ENCODE data around the gene VEGFB. TPM values are rescaled to one million over a fixed set of nuclear protein-coding genes. Genes with fewer than 3 reads are reported as not detected.
A peak's percentile ranks its signal among the peaks of the same experiment; 100 is the strongest.

The VEGFB gene
- total RNA-seq, 2 donors from 2014 or later: 25.9 to 59.5 TPM

- DNase-seq: no peak
- intact Hi-C loops (cut with DNase I): no loop called here
- Histone ChIP-seq H3K9me3 (no peaks in the 10 kb centered on the region), H3K9ac (ENCODE audit: low read depth in 2 of 2, low read length in 2 of 2) (no peak overlapping the region), H3K4me3 (no peak overlapping the region), H3K27me3 (no peaks in the 10 kb centered on the region), H3K4me1 (peaks cover 9% of the 10 kb centered on the region), H3K27ac (no peak overlapping the region), H3K36me3 (peaks cover 31% of the 10 kb centered on the region)
- TF ChIP-seq CTCF (IDR thresholded peaks at IDR 0.05): no peak
These were observed 28.9 kb downstream of the VEGFB start for GRCh38 chr11:64263021-64263946.

DNA sequence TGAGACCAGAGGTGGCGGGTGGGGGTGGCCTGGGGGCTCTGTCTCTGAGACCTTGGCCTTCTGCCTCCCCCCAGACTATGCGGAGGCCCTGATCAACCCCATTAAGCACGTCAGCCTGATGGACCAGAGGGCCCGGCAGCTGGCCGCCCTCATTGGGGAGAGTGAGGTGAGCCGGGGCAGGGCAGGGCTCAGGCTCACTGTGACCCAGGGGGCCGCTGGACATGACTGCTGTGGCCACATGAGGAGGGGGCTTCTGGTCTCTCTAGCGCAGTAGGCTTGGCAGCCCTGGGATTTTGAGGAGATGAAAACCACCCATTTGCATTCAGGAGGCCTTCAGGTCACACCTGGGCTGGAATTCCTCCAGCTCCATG is 29.5 kb downstream of the VEGFB start:
- TF ChIP-seq CTCF (IDR thresholded peaks at IDR 0.05): no peak
- H3K36me3 ChIP-seq: peaks cover 27% of the 10 kb centered on the region
- no peaks in the 10 kb centered on the region for H3K9me3 ChIP-seq
- H3K4me1 ChIP-seq: peaks cover 15% of the 10 kb centered on the region
- no peaks in the 10 kb centered on the region for H3K27me3 ChIP-seq
- no peak overlapping the region for H3K9ac ChIP-seq (ENCODE audit: low read depth in 2 of 2, low read length in 2 of 2)
- H3K4me3 ChIP-seq: no peak overlapping the region
- intact Hi-C loops (cut with DNase I): no loop called here
- no peak overlapping the region for H3K27ac ChIP-seq
- no peak for DNase-seq

- no peak for TF ChIP-seq CTCF (IDR thresholded peaks at IDR 0.05)
- no peak overlapping the region for H3K27ac ChIP-seq
- no peak for DNase-seq
- H3K4me3 ChIP-seq: no peak overlapping the region
- no peaks in the 10 kb centered on the region for H3K27me3 ChIP-seq
- no peaks in the 10 kb centered on the region for H3K9me3 ChIP-seq
- H3K36me3 ChIP-seq: peaks cover 22% of the 10 kb centered on the region
- peaks cover 16% of the 10 kb centered on the region for H3K4me1 ChIP-seq
- intact Hi-C loops (cut with DNase I): no loop called here
- no peak overlapping the region for H3K9ac ChIP-seq (ENCODE audit: low read depth in 2 of 2, low read length in 2 of 2)
These were observed 30.0 kb downstream of the VEGFB start for GRCh38 chr11:64264371-64264852.

DNA sequence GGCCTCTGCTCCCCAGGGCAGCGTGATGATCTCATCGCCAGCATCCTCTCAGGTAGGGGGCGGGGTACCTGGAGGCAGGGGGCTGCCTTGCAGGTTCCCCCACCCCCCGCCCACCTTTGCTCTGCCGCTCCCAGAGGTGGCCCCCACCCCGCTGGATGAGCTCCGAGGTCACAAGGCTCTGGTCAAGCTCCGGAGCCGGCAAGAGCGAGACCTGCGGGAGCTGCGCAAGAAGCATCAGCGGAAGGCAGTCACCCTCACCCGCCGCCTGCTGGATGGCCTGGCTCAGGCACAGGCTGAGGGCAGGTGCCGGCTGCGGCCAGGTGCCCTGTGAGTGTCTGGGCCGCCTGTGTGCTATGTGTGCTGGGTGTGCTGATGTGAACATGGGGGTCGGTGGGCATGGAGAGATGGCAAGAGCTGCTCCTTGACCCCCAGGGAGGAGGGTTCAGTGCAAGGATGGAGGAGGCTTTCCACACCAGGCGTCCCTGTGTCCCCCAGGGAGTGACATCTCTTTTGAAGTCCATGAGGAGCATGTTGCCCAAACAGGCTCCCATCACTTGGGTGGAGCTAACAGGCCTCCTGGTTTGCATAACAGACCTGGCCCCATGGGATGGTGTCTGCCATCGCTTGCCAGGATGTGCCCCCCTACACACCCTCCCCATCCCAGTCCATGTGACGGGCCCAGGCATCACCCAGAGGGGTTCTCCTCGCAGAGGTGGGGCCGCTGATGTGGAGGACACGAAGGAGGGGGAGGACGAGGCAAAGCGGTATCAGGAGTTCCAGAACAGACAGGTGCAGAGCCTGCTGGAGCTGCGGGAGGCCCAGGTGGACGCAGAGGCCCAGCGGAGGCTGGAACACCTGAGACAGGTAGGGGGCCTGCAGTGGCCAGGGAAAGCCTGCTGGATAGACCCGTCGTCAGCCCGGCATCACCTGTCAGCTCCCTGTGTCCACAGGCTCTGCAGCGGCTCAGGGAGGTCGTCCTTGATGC is 31.1 kb downstream of the VEGFB start:
- H3K27ac ChIP-seq: no peak overlapping the region
- peaks cover 16% of the 10 kb centered on the region for H3K4me1 ChIP-seq
- H3K36me3 ChIP-seq: peaks cover 22% of the 10 kb centered on the region
- no peaks in the 10 kb centered on the region for H3K9me3 ChIP-seq
- DNase-seq: no peak
- TF ChIP-seq CTCF (IDR thresholded peaks at IDR 0.05): no peak
- intact Hi-C loops (cut with DNase I): no loop called here
- no peaks in the 10 kb centered on the region for H3K27me3 ChIP-seq
- no peak overlapping the region for H3K4me3 ChIP-seq
- peak overlapping the region in 1 of 2 donors; percentile 29 for H3K9ac ChIP-seq (ENCODE audit: low read depth in 2 of 2, low read length in 2 of 2)

DNA sequence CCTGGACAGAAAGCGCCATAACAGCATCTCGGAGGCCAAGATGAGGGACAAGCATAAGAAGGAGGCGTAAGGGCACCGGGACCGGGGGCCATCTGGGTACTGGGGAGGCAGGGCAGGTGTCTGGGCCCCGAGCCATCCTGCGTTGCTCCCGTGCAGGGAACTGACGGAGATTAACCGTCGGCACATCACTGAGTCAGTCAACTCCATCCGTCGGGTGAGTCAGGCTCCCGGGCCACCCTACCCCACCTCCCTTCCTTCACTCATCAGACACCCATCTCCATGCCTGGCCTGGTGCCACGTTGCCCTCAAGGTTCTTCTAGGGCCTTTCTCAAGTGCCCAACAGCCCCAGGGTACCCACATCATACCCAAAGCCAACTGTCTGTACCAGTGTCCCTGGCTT is 32.0 kb downstream of the VEGFB start:
- no peak for TF ChIP-seq CTCF (IDR thresholded peaks at IDR 0.05)
- Histone ChIP-seq H3K27me3 (no peaks in the 10 kb centered on the region), H3K9me3 (no peaks in the 10 kb centered on the region), H3K27ac (no peak overlapping the region), H3K9ac (ENCODE audit: low read depth in 2 of 2, low read length in 2 of 2) (peak overlapping the region in 1 of 2 donors; percentile 29), H3K4me1 (peaks cover 16% of the 10 kb centered on the region), H3K36me3 (peaks cover 22% of the 10 kb centered on the region), H3K4me3 (no peak overlapping the region)
- intact Hi-C loops (cut with DNase I): no loop called here
- no peak for DNase-seq
